ENCODE results near the gene ZW10. TPM values are rescaled to one million over a fixed set of nuclear protein-coding genes. Genes with fewer than 3 reads are reported as not detected.
"Not testable (repeated sequence)": the region's sequence is repeated elsewhere in the genome, so short reads cannot be mapped to it uniquely, and the experiment has no call there.

The ZW10 gene
- total RNA-seq, 1 experiment from 2014 or later: 15.9 TPM

DNA sequence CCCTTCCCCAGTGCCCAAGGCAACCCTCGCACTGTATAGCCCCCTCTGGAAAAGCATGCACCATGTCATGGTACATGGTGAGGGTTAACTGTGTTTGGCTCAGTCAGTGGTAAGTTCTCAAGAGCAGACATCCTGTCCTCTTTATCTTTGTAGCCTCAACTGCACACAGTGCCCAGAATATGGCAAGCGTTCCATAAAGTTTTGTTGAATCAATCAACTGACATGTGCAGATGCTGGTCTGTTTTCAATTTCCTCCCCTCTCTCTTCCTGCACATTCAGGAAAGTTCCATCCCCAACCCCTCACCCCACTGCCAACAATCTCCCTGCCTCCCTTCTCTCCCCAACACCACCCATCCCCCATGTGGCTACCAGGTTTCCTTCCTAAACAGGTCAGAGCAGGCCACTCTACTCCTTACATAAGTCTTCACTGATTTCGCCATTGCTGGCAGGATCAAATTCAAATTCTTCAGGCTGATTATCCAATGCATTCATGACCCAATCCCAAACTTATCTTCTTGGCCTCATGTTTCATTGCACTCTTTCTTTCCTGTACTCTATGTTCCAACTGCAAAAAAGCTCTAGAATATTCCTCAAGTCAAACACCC, 51.9 kb downstream of the ZW10 start:
- no peak overlapping the region for H3K4me3 Mint-ChIP-seq (ENCODE audit: low read depth, unreplicated experiment)
- CTCF ChIA-PET: no interaction called here
- no peak overlapping the region for H3K27ac Mint-ChIP-seq (ENCODE audit: unreplicated experiment)
- no peak for DNase-seq
- H3K9me3 Mint-ChIP-seq (ENCODE audit: low read depth, unreplicated experiment): no peaks in the 10 kb centered on the region
- TF ChIP-seq, protein P1, sequence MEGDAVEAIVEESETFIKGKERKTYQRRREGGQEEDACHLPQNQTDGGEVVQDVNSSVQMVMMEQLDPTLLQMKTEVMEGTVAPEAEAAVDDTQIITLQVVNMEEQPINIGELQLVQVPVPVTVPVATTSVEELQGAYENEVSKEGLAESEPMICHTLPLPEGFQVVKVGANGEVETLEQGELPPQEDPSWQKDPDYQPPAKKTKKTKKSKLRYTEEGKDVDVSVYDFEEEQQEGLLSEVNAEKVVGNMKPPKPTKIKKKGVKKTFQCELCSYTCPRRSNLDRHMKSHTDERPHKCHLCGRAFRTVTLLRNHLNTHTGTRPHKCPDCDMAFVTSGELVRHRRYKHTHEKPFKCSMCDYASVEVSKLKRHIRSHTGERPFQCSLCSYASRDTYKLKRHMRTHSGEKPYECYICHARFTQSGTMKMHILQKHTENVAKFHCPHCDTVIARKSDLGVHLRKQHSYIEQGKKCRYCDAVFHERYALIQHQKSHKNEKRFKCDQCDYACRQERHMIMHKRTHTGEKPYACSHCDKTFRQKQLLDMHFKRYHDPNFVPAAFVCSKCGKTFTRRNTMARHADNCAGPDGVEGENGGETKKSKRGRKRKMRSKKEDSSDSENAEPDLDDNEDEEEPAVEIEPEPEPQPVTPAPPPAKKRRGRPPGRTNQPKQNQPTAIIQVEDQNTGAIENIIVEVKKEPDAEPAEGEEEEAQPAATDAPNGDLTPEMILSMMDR (IDR thresholded peaks at IDR 0.05; ENCODE audit: unreplicated experiment): no peak
- H3K27me3 Mint-ChIP-seq (ENCODE audit: unreplicated experiment): no peaks in the 10 kb centered on the region
- intact Hi-C loops (cut with micrococcal nuclease; ENCODE audit: unreplicated experiment): no loop called here
- no peaks in the 10 kb centered on the region for H3K36me3 Mint-ChIP-seq (ENCODE audit: insufficient read depth, unreplicated experiment)
- peaks cover 20% of the 10 kb centered on the region for H3K4me1 Mint-ChIP-seq (ENCODE audit: low read depth, unreplicated experiment)
- no TSS peak for BruUV-seq (replicated peaks)

GRCh38 chr11:113720478-113720877, 53.0 kb downstream of the ZW10 start:
- CTCF ChIA-PET: not testable (repeated sequence)

DNA sequence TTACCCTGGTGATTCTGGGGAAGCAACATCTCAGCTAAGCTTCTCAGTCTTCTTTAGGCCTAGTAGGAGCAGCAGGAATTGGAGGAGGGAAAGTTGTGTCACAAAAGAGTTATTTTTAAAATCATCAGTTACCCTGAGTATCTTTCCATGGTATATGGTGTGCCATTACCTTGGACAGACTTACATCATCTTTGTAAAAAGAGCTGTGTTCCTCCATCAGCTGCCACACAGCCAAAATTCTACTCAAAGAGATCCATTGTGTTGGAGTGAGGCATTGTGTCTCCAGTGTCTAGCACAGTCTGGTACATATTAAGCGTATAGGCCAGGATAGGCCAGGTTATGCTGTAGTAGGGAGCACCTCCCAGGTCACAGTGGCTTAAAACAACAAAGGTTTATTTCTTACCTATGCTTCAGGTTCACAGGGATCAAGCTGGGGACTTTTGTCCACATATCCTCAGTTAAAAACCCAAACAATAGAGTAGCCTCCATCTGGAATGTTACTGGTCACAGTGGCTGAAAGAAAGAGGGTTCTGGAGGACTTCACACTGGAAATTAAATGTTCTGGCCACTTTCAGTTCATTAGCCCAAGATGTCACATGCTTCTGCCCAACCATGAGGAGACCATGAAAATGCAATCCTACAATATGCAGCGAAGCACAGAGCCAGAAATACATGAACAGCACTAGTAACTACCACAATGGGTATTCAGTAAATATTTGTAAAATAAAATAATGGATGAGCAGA, 57.4 kb downstream of the ZW10 start:
- no peaks in the 10 kb centered on the region for H3K27me3 Mint-ChIP-seq (ENCODE audit: unreplicated experiment)
- no peak overlapping the region for H3K4me3 Mint-ChIP-seq (ENCODE audit: low read depth, unreplicated experiment)
- H3K36me3 Mint-ChIP-seq (ENCODE audit: insufficient read depth, unreplicated experiment): no peaks in the 10 kb centered on the region
- TF ChIP-seq, protein P1 (IDR thresholded peaks at IDR 0.05; ENCODE audit: unreplicated experiment): no peak
- peaks cover 2% of the 10 kb centered on the region for H3K9me3 Mint-ChIP-seq (ENCODE audit: low read depth, unreplicated experiment)
- DNase-seq: no peak
- no TSS peak for BruUV-seq (replicated peaks)
- intact Hi-C loops (cut with micrococcal nuclease; ENCODE audit: unreplicated experiment): no loop called here
- H3K27ac Mint-ChIP-seq (ENCODE audit: unreplicated experiment): no peak overlapping the region
- CTCF ChIA-PET: no interaction called here
- no peaks in the 10 kb centered on the region for H3K4me1 Mint-ChIP-seq (ENCODE audit: low read depth, unreplicated experiment)

More at GRCh38 chr11:113720478-113720877, 53.0 kb downstream of the ZW10 start:
- H3K27ac Mint-ChIP-seq (ENCODE audit: unreplicated experiment); H3K4me3 Mint-ChIP-seq (ENCODE audit: low read depth, unreplicated experiment); intact Hi-C loops (cut with micrococcal nuclease; ENCODE audit: unreplicated experiment); BruUV-seq (replicated peaks); H3K4me1 Mint-ChIP-seq (ENCODE audit: low read depth, unreplicated experiment); DNase-seq; H3K36me3 Mint-ChIP-seq (ENCODE audit: insufficient read depth, unreplicated experiment); H3K9me3 Mint-ChIP-seq (ENCODE audit: low read depth, unreplicated experiment); H3K27me3 Mint-ChIP-seq (ENCODE audit: unreplicated experiment): not testable (repeated sequence)

DNA sequence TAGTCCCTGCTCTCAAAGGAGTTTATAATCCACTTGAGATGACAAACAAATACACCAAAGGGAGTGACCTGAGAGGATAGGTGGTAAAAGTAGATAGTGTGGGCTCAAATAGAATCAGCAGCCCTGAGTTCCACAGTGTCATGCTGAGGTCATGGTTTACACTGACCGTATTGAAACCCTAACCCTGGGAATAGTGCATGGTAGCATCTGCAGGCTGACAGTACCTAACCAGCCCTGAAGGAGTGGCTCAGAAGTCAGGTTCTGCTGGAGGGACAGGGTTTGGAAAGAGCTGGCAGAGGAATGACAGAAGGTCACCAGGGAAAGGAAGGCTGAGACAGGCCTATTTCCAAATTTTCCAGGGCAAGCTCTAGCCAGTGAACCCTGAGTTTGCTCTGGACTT, 58.2 kb downstream of the ZW10 start:
- no peaks in the 10 kb centered on the region for H3K4me1 Mint-ChIP-seq (ENCODE audit: low read depth, unreplicated experiment)
- DNase-seq: no peak
- TF ChIP-seq, protein P1 (IDR thresholded peaks at IDR 0.05; ENCODE audit: unreplicated experiment): no peak
- H3K27me3 Mint-ChIP-seq (ENCODE audit: unreplicated experiment): no peaks in the 10 kb centered on the region
- H3K4me3 Mint-ChIP-seq (ENCODE audit: low read depth, unreplicated experiment): no peak overlapping the region
- H3K9me3 Mint-ChIP-seq (ENCODE audit: low read depth, unreplicated experiment): peaks cover 2% of the 10 kb centered on the region
- intact Hi-C loops (cut with micrococcal nuclease; ENCODE audit: unreplicated experiment): no loop called here
- BruUV-seq (replicated peaks): no TSS peak
- no peak overlapping the region for H3K27ac Mint-ChIP-seq (ENCODE audit: unreplicated experiment)
- CTCF ChIA-PET: no interaction called here
- H3K36me3 Mint-ChIP-seq (ENCODE audit: insufficient read depth, unreplicated experiment): no peaks in the 10 kb centered on the region

DNA sequence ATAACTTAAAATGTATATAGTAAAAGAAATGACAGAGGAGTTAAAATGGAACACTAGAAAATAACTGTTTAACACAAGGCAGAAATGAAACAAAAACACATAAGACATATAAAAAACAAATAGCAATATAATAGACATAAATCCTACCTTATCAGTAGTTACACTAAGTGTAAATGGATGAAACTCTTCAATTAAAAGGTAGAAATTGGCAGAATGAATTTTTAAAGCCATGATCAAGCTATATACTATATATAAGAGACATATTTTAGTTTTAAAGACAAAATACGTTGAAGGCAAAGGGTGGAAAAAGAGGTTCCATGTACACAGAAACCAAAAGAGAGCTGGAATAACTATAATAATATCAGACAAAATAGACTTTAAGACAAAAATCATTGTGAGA, 62.5 kb downstream of the ZW10 start:
- H3K4me3 Mint-ChIP-seq (ENCODE audit: low read depth, unreplicated experiment): no peak overlapping the region
- CTCF ChIA-PET: no interaction called here
- H3K9me3 Mint-ChIP-seq (ENCODE audit: low read depth, unreplicated experiment): peaks cover 5% of the 10 kb centered on the region
- peaks cover 9% of the 10 kb centered on the region for H3K4me1 Mint-ChIP-seq (ENCODE audit: low read depth, unreplicated experiment)
- intact Hi-C loops (cut with micrococcal nuclease; ENCODE audit: unreplicated experiment): no loop called here
- H3K27me3 Mint-ChIP-seq (ENCODE audit: unreplicated experiment): no peaks in the 10 kb centered on the region
- no peaks in the 10 kb centered on the region for H3K36me3 Mint-ChIP-seq (ENCODE audit: insufficient read depth, unreplicated experiment)
- no peak overlapping the region for H3K27ac Mint-ChIP-seq (ENCODE audit: unreplicated experiment)
- no peak for DNase-seq
- TF ChIP-seq, protein P1 (IDR thresholded peaks at IDR 0.05; ENCODE audit: unreplicated experiment): no peak
- no TSS peak for BruUV-seq (replicated peaks)
